Tibial nerve (tissue), 4 donors: Measurements from ENCODE around the gene TXNDC2.

Experiments used
- EP300 ChIP-seq, 2 donors: sonication (generic); formaldehyde crosslinking; IDR thresholded peaks; one replicate each; pipeline ENCODE4 v1.6.1; 2017; ENCODE audit warnings: antibody characterized with exemption in 2 of 2, mild to moderate bottlenecking in 1 of 2
- POLR2A ChIP-seq, 2 donors: fragments of 450-650 bp; IDR thresholded peaks; one replicate each; pipeline ENCODE4 v1.6.1; 2017; ENCODE audit warnings: antibody characterized with exemption in 2 of 2, mild to moderate bottlenecking in 2 of 2, moderate library complexity in 2 of 2
- TF ChIP-seq, protein P1 (sequence below), 5 experiments: fragments of 200-600 bp in 3 of 5; fragments of 450-650 bp in 2 of 5; sonication (generic) in 3 of 5; IDR thresholded peaks; one replicate each; pipeline ENCODE4 v1.5.1; 2016 to 2019; ENCODE audit warnings: antibody characterized with exemption in 5 of 5, mild to moderate bottlenecking in 3 of 5, moderate library complexity in 2 of 5

DNA sequence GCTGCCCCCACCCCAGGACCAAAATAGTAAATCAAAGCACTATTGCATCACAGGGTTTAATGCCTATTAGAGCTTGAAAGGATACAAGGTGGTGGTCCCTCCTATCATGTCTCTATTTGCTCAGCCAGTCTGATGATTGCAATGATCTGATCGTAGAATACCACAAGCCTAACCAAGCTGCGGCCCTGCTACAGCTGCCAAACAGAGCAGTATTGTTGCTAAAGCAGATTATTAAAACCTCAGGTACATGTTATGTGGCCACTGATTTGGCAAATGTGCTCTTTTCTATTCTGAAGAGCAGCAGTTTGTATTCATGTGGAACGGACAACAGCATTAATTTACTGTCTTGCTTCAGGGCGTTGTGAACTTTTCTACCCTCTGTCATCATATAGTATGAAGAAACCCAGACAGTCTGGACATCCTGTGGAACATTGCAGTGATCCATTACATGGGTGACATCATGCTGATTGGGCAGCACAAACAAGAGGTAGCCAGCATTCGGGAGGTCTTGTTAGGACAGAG lies 19.7 kb downstream of the TXNDC2 start:
- TF ChIP-seq, protein P1, sequence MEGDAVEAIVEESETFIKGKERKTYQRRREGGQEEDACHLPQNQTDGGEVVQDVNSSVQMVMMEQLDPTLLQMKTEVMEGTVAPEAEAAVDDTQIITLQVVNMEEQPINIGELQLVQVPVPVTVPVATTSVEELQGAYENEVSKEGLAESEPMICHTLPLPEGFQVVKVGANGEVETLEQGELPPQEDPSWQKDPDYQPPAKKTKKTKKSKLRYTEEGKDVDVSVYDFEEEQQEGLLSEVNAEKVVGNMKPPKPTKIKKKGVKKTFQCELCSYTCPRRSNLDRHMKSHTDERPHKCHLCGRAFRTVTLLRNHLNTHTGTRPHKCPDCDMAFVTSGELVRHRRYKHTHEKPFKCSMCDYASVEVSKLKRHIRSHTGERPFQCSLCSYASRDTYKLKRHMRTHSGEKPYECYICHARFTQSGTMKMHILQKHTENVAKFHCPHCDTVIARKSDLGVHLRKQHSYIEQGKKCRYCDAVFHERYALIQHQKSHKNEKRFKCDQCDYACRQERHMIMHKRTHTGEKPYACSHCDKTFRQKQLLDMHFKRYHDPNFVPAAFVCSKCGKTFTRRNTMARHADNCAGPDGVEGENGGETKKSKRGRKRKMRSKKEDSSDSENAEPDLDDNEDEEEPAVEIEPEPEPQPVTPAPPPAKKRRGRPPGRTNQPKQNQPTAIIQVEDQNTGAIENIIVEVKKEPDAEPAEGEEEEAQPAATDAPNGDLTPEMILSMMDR (IDR thresholded peaks at IDR 0.05) = no peak
- no peak for TF ChIP-seq POLR2A (IDR thresholded peaks at IDR 0.05)
- TF ChIP-seq EP300 (IDR thresholded peaks at IDR 0.05) = no peak
